Smooth muscle cell (in vitro differentiated cells): ENCODE data around the gene MEG3. TPM values are rescaled to one million over a fixed set of nuclear protein-coding genes. Genes with fewer than 3 reads are reported as not detected.

Experiments used
- DNase-seq: peaks from one replicate; lab custom pipeline; 2025; ENCODE audit not compliant: unreplicated experiment; lab: John Stamatoyannopoulos, UW
- H2AFZ ChIP-seq: fragments of 200-600 bp; sonication (generic); 2 replicates; pipeline ENCODE4 v1.6.0; 2016; ENCODE audit warnings: antibody characterized with exemption, low read depth, mild to moderate bottlenecking
- H3F3A ChIP-seq: fragments of 200-600 bp; sonication (generic); 2 replicates; pipeline ENCODE4 v1.6.0; 2017; ENCODE audit warnings: antibody characterized with exemption, low read depth
- H3K27ac ChIP-seq: fragments of 200-600 bp; sonication (generic); 2 replicates; pipeline ENCODE4 v1.5.1; 2016; ENCODE audit warnings: low read depth, mild to moderate bottlenecking
- H3K27me3 ChIP-seq: fragments of 200-600 bp; sonication (generic); 2 replicates; pipeline ENCODE4 v1.6.1; 2016; ENCODE audit warnings: low read depth, mild to moderate bottlenecking
- H3K36me3 ChIP-seq: fragments of 200-600 bp; sonication (generic); 2 replicates; pipeline ENCODE4 v1.5.1; 2016; ENCODE audit warnings: low read depth
- H3K4me1 ChIP-seq: fragments of 200-600 bp; sonication (generic); 2 replicates; pipeline ENCODE4 v1.5.1; 2016; ENCODE audit warnings: low read depth
- H3K4me2 ChIP-seq: fragments of 200-600 bp; sonication (generic); 2 replicates; pipeline ENCODE4 v1.6.0; 2016; ENCODE audit warnings: mild to moderate bottlenecking
- H3K4me3 ChIP-seq: fragments of 200-600 bp; sonication (generic); 2 replicates; pipeline ENCODE4 v1.5.1; 2016; ENCODE audit warnings: mild to moderate bottlenecking
- H3K79me2 ChIP-seq: fragments of 200-600 bp; sonication (generic); 2 replicates; pipeline ENCODE4 v1.6.0; 2016; ENCODE audit warnings: low read depth, mild to moderate bottlenecking
- H3K9ac ChIP-seq: fragments of 200-600 bp; sonication (generic); 2 replicates; pipeline ENCODE4 v1.6.0; 2016; ENCODE audit warnings: low read depth
- H3K9me3 ChIP-seq: fragments of 200-600 bp; sonication (generic); replicated peaks from 2 replicates; pipeline ENCODE4 v1.5.1; 2016; ENCODE audit warnings: low read depth
- H4K20me1 ChIP-seq: fragments of 200-600 bp; sonication (generic); 2 replicates; pipeline ENCODE4 v1.6.0; 2016; ENCODE audit warnings: low read depth
- CTCF ChIP-seq: fragments of 200-600 bp; sonication (generic); IDR thresholded peaks from 2 replicates; pipeline ENCODE4 v1.5.1; 2017; ENCODE audit warnings: borderline replicate concordance, mild to moderate bottlenecking, antibody characterized with exemption; ENCODE audit not compliant: insufficient read depth, poor library complexity, severe bottlenecking
- WGBS: methylation state at CpG from one replicate; pipeline ENCODE4 v1.1.7; 2016; ENCODE audit warnings: low lambda C conversion rate; 5-methylcytosine and 5-hydroxymethylcytosine counted together
- polyA plus RNA-seq: library from polyadenylated mRNA; unstranded; fragments of >200 nt; fragmentation: Nextera tagmentation; extraction: Ambion mirVana; gene quantifications from 2 replicates; pipeline ENCODE4 v1.2.1, GENCODE V29; 2016
- total RNA-seq: library from RNA; depleted of rRNA; stranded (reverse); fragments of >200 nt; gene quantifications from 2 replicates; pipeline ENCODE4 v1.2.3, GENCODE V29; 2014

The MEG3 gene
- total and polyA plus RNA-seq, 2 experiments from 2014 or later, result not detected

- Histone ChIP-seq H3K79me2 (peaks cover 9% of the 10 kb centered on the region), H3K27me3 (no peaks in the 10 kb centered on the region), H3K36me3 (no peaks in the 10 kb centered on the region), H4K20me1 (no peaks in the 10 kb centered on the region), H3K4me2 (no peak overlapping the region), H3K27ac (no peak overlapping the region), H3K9ac (no peak overlapping the region), H3F3A (peaks cover 2% of the 10 kb centered on the region), H3K4me1 (peaks cover 41% of the 10 kb centered on the region), H3K9me3 (no peaks in the 10 kb centered on the region), H2AFZ (no peak overlapping the region), H3K4me3 (no peak overlapping the region)
- 71% methylated on average over 22 of the region's 22 CpGs for WGBS
- TF ChIP-seq CTCF, result no peak
- DNase-seq, result no peak
Measured at GRCh38 chr14:100896369-100897060, 70.6 kb downstream of the MEG3 start.

- no peaks in the 10 kb centered on the region for H4K20me1 ChIP-seq
- H3K27me3 ChIP-seq, result no peaks in the 10 kb centered on the region
- peaks cover 9% of the 10 kb centered on the region for H3K79me2 ChIP-seq
- H3K4me1 ChIP-seq, result peaks cover 54% of the 10 kb centered on the region
- no peaks in the 10 kb centered on the region for H3K36me3 ChIP-seq
- no peak for TF ChIP-seq CTCF
- H3K4me3 ChIP-seq, result no peak overlapping the region
- H3F3A ChIP-seq, result peaks cover 2% of the 10 kb centered on the region
- H3K9me3 ChIP-seq, result no peaks in the 10 kb centered on the region
- no peak overlapping the region for H3K4me2 ChIP-seq
- H2AFZ ChIP-seq, result no peak overlapping the region
- no peak overlapping the region for H3K9ac ChIP-seq
- no peak overlapping the region for H3K27ac ChIP-seq
- WGBS, result 88% methylated on average over 11 of the region's 11 CpGs
- no peak for DNase-seq
Measured at GRCh38 chr14:100898465-100898864, 72.5 kb downstream of the MEG3 start.

GRCh38 chr14:100898935-100899883 is 73.3 kb downstream of the MEG3 start:
- TF ChIP-seq CTCF, result no peak
- no peaks in the 10 kb centered on the region for H3K9me3 ChIP-seq
- no peaks in the 10 kb centered on the region for H4K20me1 ChIP-seq
- peaks cover 54% of the 10 kb centered on the region for H3K4me1 ChIP-seq
- H3K4me3 ChIP-seq, result no peak overlapping the region
- peaks cover 9% of the 10 kb centered on the region for H3K79me2 ChIP-seq
- H3K4me2 ChIP-seq, result peak overlapping the region; percentile 83
- no peaks in the 10 kb centered on the region for H3K36me3 ChIP-seq
- 81% methylated on average over 21 of the region's 21 CpGs for WGBS
- H3K27me3 ChIP-seq, result no peaks in the 10 kb centered on the region
- peaks cover 2% of the 10 kb centered on the region for H3F3A ChIP-seq
- H3K9ac ChIP-seq, result no peak overlapping the region
- H3K27ac ChIP-seq, result peak overlapping the region; percentile 49
- no peak overlapping the region for H2AFZ ChIP-seq
- DNase-seq, result no peak
